ENCODE measurements around the gene PTPRN2. TPM values are rescaled to one million over a fixed set of nuclear protein-coding genes. Genes with fewer than 3 reads are reported as not detected.

The PTPRN2 gene
- total and polyA plus RNA-seq, 2 of the 13 experiments (the other 11 are each of a cell fraction or from before 2014, with no cell fraction given): 2.5 to 24.2 TPM

DNA sequence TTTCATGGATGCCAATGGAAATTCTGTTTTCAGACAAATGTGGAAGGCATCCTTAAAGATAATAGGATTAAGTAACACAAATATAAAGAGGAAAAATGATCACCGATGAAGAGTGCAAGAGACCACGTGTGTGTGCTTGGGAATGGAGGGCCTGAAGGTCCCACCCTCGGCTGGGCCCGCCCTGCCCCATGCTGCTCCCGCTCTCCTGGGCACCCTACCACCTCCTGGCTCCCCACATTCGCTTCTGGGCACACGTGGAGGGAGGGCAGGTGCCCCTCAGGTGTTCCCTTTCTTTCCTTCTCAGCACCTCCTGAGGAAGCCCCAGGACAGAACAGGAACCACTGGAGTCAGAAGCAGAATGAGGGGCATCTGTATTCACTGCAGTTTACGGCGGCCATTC is 883.3 kb downstream of the PTPRN2 start:
- FAIRE-seq: no peak
- ChIA-PET POLR2A (no interaction called here), CTCF (ENCODE audit: low intra/inter-chr PET ratio, low total read pairs) (no interaction called here)

DNA sequence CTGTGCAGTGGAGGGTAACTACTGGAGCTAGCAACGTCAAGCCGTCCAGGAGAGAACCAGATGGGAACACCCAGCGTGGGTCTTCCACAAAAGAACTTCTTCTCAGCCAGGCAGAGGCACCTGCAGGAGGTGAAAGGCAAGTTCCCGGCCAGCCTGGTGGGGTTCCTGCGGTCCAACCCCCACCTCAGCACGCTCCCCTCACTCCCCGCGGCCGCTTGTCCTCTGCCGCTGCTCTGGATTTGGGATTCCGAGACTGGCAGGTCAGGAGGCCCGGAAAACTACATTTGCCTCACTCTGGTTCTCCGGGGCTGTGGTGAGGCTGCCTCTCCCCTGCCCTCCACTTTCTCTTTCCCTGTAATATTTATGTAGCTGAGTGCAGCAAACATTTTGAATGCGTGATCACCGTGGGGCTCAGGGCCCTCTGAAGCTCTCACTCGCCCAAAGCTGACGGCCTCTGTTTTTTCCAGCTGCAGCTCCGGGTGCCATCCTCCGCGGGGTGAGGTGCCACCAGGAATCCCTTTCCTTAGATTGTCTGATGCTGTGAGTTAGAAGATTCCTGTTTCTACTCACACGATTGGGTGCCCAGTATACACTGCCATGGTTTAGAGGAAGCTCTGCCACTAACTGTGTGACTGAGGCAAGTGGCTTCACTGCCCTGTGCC is 884.0 kb downstream of the PTPRN2 start:
- ChIA-PET CTCF (ENCODE audit: low intra/inter-chr PET ratio, low total read pairs) (no interaction called here), POLR2A (no interaction called here)
- peaks cover 7 to 76% of the 10 kb centered on the region in 2 experiments; a peak in 4 of 5 replicates for H3K27me3 ChIP-seq (ENCODE audit: control insufficient read depth in 1 of 2, insufficient read depth in 2 of 2, low read length in 2 of 2)

More for the DNA sequence above, 883.3 kb downstream of the PTPRN2 start:
- H3K4me1 ChIP-seq (ENCODE audit: insufficient read depth, low read length): no peaks in the 10 kb centered on the region
- H4K20me1 ChIP-seq (ENCODE audit: insufficient read depth, low read length): peaks cover 23% of the 10 kb centered on the region; the same call in 1 of the 2 replicates
- H2AFZ ChIP-seq (ENCODE audit: low read length): no peak overlapping the region
- intact Hi-C loops (cut with micrococcal nuclease; ENCODE audit: unreplicated experiment): no loop called here
- no peak for TF ChIP-seq ZNF335 (CRISPR knock-in tag; IDR thresholded peaks at IDR 0.05)
- 53% methylated on average over 9 of the region's 9 CpGs for WGBS (ENCODE audit: low lambda C conversion rate)
- H3K9ac ChIP-seq (ENCODE audit: insufficient read depth, low read depth, low read length): no peak overlapping the region
- no TSS peak for BruUV-seq (replicated peaks)
- in situ Hi-C loops (cut with HindIII; ENCODE audit: extremely low pct_ligation_motif_present, low pct_unique_long_range_greater_than_20kb): no loop called here
- H3K9me3 ChIP-seq (ENCODE audit: low read length): no peaks in the 10 kb centered on the region
- no peak overlapping the region for H3K4me2 ChIP-seq (ENCODE audit: low read depth, low read length)
- no peaks in the 10 kb centered on the region for H3K79me2 ChIP-seq (ENCODE audit: insufficient read depth, low read length)
- H3K4me3 ChIP-seq (replicated peaks in 1 of 3; ENCODE audit: insufficient read depth in 1 of 3, low read depth in 2 of 3, low read length in 3 of 3): no peak overlapping the region
- H3K27ac ChIP-seq (ENCODE audit: extremely low read length, insufficient read depth, low read length): no peak overlapping the region
- no peaks in the 10 kb centered on the region for H3K36me3 ChIP-seq (replicated peaks in 1 of 2; ENCODE audit: control insufficient read depth in 1 of 2, insufficient read depth in 2 of 2, low read length in 2 of 2)
- ATAC-seq (no peak), DNase-seq (ENCODE audit: low spot score) (no peak)
- peaks cover 7 to 81% of the 10 kb centered on the region in 2 experiments; a peak in 4 of 5 replicates for H3K27me3 ChIP-seq (ENCODE audit: control insufficient read depth in 1 of 2, insufficient read depth in 2 of 2, low read length in 2 of 2)

More for the DNA sequence above, 884.0 kb downstream of the PTPRN2 start:
- no peak overlapping the region for H3K9ac ChIP-seq (ENCODE audit: insufficient read depth, low read depth, low read length)
- FAIRE-seq (no peak), DNase-seq (ENCODE audit: low spot score) (no peak), ATAC-seq (no peak)
- intact Hi-C loops (cut with micrococcal nuclease; ENCODE audit: unreplicated experiment): no loop called here
- no peak overlapping the region for H3K4me3 ChIP-seq (replicated peaks in 1 of 3; ENCODE audit: insufficient read depth in 1 of 3, low read depth in 2 of 3, low read length in 3 of 3)
- 43% methylated on average over 15 of the region's 21 CpGs for WGBS (ENCODE audit: low lambda C conversion rate)
- in situ Hi-C loops (cut with HindIII; ENCODE audit: extremely low pct_ligation_motif_present, low pct_unique_long_range_greater_than_20kb): no loop called here
- TF ChIP-seq, protein P1, sequence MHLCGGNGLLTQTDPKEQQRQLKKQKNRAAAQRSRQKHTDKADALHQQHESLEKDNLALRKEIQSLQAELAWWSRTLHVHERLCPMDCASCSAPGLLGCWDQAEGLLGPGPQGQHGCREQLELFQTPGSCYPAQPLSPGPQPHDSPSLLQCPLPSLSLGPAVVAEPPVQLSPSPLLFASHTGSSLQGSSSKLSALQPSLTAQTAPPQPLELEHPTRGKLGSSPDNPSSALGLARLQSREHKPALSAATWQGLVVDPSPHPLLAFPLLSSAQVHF (CRISPR knock-in tag; IDR thresholded peaks at IDR 0.05): no peak
- TF ChIP-seq ZMYM4 (CRISPR knock-in tag; IDR thresholded peaks at IDR 0.05): no peak
- no peak for TF ChIP-seq ZBTB38 (CRISPR knock-in tag; IDR thresholded peaks at IDR 0.05)
- no peak for TF ChIP-seq MBNL3 (CRISPR knock-in tag; conservative IDR thresholded peaks at IDR 0.05)
- TF ChIP-seq NR0B2 (CRISPR knock-in tag; IDR thresholded peaks at IDR 0.05): no peak
- no peak for TF ChIP-seq ZNF784 (CRISPR knock-in tag; IDR thresholded peaks at IDR 0.05; ENCODE audit: borderline replicate concordance)
- no peak for TF ChIP-seq ZSCAN30 (CRISPR knock-in tag; IDR thresholded peaks at IDR 0.05)
- no peak for TF ChIP-seq ASH2L (IDR thresholded peaks at IDR 0.05; ENCODE audit: insufficient read length, low read depth, low read length)
- H3K4me1 ChIP-seq (ENCODE audit: insufficient read depth, low read length): no peaks in the 10 kb centered on the region
- no peaks in the 10 kb centered on the region for H3K9me3 ChIP-seq (ENCODE audit: low read length)
- no peak overlapping the region for H3K27ac ChIP-seq (ENCODE audit: extremely low read length, insufficient read depth, low read length)
- no TSS peak for BruUV-seq (replicated peaks)
- H2AFZ ChIP-seq (ENCODE audit: low read length): no peak overlapping the region
- no peak overlapping the region for H3K4me2 ChIP-seq (ENCODE audit: low read depth, low read length)
- H3K79me2 ChIP-seq (ENCODE audit: insufficient read depth, low read length): no peaks in the 10 kb centered on the region
- no peaks in the 10 kb centered on the region for H3K36me3 ChIP-seq (replicated peaks in 1 of 2; ENCODE audit: control insufficient read depth in 1 of 2, insufficient read depth in 2 of 2, low read length in 2 of 2)
- peaks cover 21% of the 10 kb centered on the region; the same call in 1 of the 2 replicates for H4K20me1 ChIP-seq (ENCODE audit: insufficient read depth, low read length)
